ENCODE measurements around the gene HP1BP3.

DNA sequence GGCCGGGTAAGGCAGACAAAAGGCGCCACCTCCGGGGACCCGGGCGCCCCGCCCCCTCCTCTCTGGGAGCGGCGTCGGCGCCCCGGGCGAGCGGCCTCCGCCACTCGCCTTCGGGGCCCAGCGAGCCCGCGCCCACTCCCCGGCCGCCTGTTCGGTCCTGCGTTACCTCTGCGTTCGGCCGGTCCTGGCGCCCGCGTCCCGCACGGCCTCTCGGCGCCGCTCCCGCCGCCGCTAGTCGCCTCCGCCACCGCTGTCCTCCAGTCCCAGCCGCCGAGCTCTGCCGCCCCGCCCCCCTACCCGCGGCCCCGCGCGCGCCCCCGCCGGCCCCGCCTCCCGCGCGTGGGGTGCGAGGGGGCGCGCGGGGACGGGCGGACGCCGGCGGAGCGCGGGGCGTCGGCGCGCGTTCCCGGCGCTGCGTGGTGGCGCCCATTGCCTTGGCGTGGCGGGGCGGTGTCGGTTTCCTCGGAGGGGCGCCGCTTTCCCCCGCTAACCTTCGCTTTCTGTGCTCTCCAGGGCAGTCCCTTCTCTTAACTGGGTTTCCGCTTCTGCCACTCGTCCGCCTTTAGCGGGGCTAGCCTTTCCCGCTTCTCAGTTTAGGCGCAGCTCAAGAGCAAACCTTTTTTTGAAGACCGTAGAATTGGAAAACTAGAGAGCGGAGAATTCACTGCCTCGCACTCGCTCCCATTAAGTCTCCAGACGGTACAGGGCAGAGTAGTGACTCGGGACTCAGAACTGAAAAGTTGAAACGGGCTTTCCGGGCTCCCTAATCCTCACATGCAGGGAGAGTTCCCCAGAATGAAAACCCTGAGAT, at the start of gene HP1BP3:
- TF ChIP-seq, protein P1, sequence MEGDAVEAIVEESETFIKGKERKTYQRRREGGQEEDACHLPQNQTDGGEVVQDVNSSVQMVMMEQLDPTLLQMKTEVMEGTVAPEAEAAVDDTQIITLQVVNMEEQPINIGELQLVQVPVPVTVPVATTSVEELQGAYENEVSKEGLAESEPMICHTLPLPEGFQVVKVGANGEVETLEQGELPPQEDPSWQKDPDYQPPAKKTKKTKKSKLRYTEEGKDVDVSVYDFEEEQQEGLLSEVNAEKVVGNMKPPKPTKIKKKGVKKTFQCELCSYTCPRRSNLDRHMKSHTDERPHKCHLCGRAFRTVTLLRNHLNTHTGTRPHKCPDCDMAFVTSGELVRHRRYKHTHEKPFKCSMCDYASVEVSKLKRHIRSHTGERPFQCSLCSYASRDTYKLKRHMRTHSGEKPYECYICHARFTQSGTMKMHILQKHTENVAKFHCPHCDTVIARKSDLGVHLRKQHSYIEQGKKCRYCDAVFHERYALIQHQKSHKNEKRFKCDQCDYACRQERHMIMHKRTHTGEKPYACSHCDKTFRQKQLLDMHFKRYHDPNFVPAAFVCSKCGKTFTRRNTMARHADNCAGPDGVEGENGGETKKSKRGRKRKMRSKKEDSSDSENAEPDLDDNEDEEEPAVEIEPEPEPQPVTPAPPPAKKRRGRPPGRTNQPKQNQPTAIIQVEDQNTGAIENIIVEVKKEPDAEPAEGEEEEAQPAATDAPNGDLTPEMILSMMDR (IDR thresholded peaks at IDR 0.05), result no peak
- TF ChIP-seq POLR2A (IDR thresholded peaks at IDR 0.05; ENCODE audit: low read depth), result no peak
- TF ChIP-seq EP300 (IDR thresholded peaks at IDR 0.05), result no peak
